HFF-Myc (cell line): ENCODE data around the gene CABP7.
A peak's percentile ranks its signal among the peaks of the same experiment; 100 is the strongest.

Source experiments
- DNase-seq: peaks from one replicate; pipeline ENCODE4 v3.0.0-alpha.2; 2011; ENCODE audit warnings: low read depth; ENCODE audit errors: extremely low read depth
- H3K4me3 ChIP-seq: replicated peaks from 2 replicates; pipeline ENCODE4 v1.5.1; 2011; ENCODE audit warnings: low read depth, mild to moderate bottlenecking, control low read depth, low read length
- TF ChIP-seq, protein P1 (sequence below): IDR thresholded peaks from 2 replicates; pipeline ENCODE4 v1.5.1; 2012; ENCODE audit warnings: mild to moderate bottlenecking, low read depth, low read length, control low read depth; ENCODE audit errors: missing control alignments

Gene CABP7

DNA sequence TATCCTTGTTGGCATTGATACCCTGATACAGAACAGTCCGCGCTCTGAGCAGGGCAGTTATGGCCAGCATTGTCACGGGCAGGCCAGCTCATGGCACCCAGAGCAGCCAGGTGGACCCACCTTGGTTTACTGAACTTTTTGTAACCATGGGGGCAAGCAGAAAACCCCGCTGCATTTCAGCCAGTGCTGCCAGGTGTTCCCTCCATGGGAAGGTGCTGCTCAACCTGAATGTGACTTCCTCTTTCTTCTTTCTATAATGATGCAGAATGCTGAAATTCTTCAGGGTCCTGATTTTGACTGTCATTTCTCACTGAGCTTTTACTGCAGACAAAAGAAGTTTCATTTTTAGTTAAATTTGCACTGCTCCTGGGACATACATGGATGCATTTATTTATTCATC, 35.6 kb upstream of the CABP7 start:
- TF ChIP-seq, protein P1, sequence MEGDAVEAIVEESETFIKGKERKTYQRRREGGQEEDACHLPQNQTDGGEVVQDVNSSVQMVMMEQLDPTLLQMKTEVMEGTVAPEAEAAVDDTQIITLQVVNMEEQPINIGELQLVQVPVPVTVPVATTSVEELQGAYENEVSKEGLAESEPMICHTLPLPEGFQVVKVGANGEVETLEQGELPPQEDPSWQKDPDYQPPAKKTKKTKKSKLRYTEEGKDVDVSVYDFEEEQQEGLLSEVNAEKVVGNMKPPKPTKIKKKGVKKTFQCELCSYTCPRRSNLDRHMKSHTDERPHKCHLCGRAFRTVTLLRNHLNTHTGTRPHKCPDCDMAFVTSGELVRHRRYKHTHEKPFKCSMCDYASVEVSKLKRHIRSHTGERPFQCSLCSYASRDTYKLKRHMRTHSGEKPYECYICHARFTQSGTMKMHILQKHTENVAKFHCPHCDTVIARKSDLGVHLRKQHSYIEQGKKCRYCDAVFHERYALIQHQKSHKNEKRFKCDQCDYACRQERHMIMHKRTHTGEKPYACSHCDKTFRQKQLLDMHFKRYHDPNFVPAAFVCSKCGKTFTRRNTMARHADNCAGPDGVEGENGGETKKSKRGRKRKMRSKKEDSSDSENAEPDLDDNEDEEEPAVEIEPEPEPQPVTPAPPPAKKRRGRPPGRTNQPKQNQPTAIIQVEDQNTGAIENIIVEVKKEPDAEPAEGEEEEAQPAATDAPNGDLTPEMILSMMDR, result no peak
- H3K4me3 ChIP-seq, result no peak overlapping the region
- DNase-seq, result no peak

DNA sequence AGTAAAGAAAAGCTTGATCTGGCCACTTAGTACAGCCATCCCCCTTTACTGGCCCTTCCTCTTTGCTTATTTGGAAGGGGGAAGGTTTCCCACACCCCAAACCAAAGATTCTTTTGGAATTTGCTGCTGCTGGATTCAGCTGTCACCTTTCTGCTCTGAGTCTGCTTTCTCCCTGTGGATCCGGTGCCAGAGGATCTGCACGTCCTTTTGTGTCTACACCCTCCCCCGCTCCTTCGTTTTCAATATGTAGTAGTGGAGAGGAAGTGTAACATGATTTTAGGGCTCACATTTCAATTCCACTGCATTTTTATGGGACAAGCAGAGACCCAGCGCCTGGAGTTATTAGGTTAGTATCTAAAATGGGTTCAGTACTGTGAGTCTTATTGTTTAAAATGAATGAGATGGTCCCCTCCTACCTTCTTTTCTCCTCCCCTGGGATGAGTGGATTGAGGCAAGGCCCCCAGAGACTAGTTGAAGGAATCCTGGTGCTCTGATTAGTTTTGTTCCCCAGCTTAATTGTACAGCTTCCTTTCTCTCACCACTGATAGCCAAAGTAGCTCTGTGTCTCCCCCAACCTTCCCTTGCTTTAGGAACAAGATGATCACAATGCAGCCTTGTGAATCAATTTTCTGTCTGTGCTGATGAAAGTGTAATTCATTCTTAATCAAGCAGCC, 30.5 kb upstream of the CABP7 start:
- no peak for DNase-seq
- no peak overlapping the region for H3K4me3 ChIP-seq
- TF ChIP-seq, protein P1, result no peak

DNA sequence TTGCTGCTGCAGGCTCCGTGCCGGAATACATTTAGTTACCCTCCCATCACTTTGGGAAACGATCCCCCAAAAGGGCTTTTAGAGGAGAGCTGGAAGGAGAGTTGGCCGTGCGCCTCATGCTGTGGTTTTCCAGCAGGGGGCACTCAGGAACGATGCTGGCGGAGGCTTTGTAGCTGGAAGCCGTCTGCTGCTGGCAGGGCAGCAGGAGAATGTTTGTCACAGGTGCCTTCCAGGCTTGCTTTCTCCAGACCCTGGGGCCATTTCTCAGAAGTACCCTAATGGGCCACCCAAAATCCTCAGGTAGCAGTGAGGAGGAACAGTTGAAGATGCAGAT, 30.0 kb upstream of the CABP7 start:
- TF ChIP-seq, protein P1, result peak; percentile 77
- H3K4me3 ChIP-seq, result no peak overlapping the region
- DNase-seq, result no peak

DNA sequence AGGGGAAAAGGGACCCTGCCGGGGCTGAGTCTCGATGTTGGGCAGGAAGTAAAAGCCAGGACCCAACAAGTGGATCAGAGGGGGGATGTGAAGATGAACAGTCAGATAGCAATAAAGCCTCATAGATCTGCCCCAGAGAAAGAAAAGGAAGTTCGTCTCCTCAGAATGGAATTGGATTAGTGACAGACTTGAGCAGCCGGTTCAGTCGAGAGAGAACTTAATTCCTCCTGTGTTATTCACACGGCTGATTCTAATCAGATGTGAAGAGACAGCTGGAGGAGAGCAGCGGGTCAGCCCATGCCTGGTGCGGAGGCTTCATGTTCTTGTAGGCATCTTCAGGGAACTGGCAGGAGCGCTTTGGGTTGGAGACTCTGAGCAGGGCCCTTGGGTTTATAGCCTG, 29.3 kb upstream of the CABP7 start:
- H3K4me3 ChIP-seq, result no peak overlapping the region
- TF ChIP-seq, protein P1, result no peak
- DNase-seq, result no peak

DNA sequence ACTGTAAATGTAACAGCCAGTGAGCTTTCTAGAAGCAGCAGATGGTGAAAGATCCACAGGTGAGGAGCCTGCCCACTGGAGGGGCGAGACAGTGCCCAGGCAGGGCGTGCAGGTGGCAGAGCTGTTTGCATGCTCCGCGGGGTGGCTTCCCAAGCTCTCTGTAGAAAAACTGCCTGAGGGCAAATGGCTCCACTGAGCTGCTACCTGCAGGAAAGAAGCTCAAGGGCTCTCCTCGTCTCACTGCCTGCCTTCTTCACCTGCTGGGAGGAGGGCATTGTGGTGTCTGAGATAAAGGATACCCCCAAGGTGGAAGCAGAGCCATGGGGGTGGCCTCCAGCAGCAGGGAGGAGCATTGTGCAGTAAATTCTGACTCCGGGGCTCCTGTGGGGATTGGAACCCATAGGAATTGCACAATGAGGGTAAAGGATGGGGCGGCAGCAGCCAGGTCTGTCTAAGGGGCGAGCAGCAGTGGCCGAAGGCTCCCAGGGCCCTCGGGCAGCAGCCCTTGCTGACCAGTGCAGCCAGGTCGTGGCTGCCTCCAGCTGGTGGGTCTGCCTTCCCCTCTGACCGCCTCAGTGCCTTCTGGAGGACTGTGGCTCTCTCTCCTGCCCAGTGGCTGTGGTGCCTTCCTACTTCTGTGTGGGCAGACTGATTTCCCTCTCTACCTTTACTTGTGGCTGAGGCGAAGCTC, 28.0 kb upstream of the CABP7 start:
- H3K4me3 ChIP-seq, result no peak overlapping the region
- no peak for DNase-seq
- TF ChIP-seq, protein P1, result no peak

DNA sequence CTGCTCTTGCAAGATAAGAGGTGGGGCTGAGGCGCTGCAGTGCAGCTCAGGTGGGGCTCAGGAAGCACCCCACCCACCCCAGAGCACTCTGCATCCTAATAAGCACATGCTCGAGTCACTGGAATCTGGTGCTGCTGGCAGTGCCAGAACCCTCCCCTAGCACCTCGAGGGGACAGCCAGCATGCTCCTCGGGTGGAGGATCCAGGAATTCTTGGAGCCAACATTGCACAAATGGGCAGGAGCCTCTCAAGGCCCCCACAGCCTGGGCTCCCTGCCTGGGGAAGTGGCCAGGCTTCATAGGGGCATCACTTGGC, 27.5 kb upstream of the CABP7 start:
- no peak for DNase-seq

More for the DNA sequence above, 27.5 kb upstream of the CABP7 start:
- TF ChIP-seq, protein P1, result no peak
- no peak overlapping the region for H3K4me3 ChIP-seq
